HTR-8/SVneo (cell line): ENCODE data around the gene NUCB1.
A peak's percentile ranks its signal among the peaks of the same experiment; 100 is the strongest.

Experiments used
- DNase-seq: peaks from one replicate; pipeline ENCODE4 v3.0.0; 2011; ENCODE audit warnings: low spot score, mixed read lengths; ENCODE audit not compliant: insufficient read length
- FAIRE-seq: peaks from 2 replicates; lab custom pipeline; 2011; peaks lifted over from hg19 to GRCh38; lab: Jason Lieb, UNC

NUCB1 gene

GRCh38 chr19:48969276-48970138 lies 69.4 kb downstream of the NUCB1 start:
- FAIRE-seq: no peak

DNA sequence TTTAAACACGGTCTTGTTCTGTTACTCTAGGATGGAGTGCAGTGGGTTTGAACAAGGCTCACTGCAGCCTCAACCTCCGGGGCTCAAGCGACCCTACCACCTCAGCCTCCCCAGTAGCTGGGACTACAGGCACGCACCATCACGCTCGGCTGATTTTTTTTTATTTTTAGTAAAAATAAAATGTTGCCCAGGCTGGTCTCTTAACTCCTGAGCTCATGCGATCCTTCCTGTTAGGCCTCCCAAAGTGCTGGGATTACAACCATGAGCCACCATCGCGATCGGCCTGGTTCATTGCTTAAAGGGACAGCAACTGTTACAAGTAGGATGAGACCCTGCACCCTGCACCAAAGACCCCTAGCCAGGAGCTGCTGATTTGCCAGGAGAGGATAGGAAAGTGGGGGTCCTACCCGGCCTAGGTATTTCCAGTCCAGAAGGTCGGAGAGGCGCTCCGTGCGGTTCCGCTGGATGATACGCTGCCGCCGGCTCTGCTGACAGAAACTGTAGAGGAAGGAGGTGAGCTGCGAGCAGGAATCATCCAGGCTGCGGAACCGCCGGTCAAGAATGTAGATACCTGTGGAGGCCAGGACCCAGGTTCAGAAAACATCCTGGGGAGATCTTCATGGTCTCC lies 70.1 kb downstream of the NUCB1 start:
- DNase-seq (no peak), FAIRE-seq (no peak)

More at GRCh38 chr19:48969276-48970138, 69.4 kb downstream of the NUCB1 start:
- DNase-seq: no peak

DNA sequence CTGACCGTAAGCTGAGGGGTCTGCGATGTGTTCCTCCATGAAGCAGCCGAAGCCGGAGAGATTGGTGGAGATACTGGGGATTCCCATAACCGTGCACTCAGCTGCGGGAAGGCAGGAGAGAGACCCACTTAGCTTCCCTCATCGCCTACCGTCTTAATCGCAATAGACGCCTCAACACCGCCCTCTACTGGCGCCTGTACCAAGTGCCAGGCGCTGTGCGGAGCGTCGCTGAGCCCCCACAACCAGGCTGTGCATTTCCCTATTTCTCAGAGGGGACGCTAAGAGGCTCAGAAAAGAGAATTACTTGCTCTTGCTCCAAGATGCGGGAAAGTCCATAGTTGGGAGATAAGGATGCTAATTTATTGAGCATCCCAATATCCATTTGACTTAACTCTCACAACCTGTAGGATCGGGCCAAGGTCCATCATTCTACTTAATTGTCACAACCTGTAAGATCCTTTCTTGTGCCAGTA lies 70.8 kb downstream of the NUCB1 start:
- FAIRE-seq (no peak), DNase-seq (peak; percentile 72)
